Measurements from ENCODE around the gene E2F4.

E2F4 gene

DNA sequence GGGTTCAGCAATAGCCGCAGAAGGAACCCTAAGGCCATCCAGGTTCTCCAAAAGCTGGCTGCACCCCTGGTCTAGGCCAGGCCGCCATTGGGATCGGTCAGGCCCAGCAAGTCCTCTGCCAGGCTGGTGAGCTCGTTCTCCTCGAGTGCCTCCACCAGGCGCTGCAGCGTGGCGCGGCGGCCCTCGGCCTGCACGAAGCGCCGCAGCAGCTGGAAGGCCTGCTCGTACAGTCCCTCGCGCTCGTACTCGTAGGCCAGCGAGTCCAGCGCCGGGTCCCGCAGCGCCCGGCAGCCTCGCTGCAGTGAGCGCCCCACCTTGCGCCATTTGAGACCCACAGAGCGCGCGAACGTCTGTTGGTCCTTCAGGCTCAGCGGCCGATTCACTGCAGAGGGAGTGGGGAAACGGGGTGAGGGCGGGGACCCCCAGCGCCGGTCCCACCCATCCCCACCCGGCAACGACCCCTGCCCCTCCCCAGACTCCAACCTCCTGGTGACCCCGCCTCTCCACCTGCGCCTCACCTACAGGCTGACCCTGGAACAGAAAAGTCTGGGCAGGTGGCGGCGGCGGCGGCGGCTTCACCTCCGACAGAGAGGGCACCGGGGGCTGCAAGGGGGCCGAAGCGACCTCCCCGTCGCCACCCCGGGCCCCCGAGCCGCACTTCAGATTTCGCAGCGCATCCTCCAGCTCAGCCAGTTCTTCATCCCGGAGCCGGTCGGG, 37.2 kb upstream of the E2F4 start:
- no peak for DNase-seq (ENCODE audit: low read depth)
- TF ChIP-seq, protein P1, sequence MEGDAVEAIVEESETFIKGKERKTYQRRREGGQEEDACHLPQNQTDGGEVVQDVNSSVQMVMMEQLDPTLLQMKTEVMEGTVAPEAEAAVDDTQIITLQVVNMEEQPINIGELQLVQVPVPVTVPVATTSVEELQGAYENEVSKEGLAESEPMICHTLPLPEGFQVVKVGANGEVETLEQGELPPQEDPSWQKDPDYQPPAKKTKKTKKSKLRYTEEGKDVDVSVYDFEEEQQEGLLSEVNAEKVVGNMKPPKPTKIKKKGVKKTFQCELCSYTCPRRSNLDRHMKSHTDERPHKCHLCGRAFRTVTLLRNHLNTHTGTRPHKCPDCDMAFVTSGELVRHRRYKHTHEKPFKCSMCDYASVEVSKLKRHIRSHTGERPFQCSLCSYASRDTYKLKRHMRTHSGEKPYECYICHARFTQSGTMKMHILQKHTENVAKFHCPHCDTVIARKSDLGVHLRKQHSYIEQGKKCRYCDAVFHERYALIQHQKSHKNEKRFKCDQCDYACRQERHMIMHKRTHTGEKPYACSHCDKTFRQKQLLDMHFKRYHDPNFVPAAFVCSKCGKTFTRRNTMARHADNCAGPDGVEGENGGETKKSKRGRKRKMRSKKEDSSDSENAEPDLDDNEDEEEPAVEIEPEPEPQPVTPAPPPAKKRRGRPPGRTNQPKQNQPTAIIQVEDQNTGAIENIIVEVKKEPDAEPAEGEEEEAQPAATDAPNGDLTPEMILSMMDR (IDR thresholded peaks at IDR 0.05; ENCODE audit: control insufficient read depth, extremely low read depth, insufficient read depth), result no peak
- peak overlapping the region; percentile 32 for H3K4me3 ChIP-seq (ENCODE audit: low read depth, low read length)

DNA sequence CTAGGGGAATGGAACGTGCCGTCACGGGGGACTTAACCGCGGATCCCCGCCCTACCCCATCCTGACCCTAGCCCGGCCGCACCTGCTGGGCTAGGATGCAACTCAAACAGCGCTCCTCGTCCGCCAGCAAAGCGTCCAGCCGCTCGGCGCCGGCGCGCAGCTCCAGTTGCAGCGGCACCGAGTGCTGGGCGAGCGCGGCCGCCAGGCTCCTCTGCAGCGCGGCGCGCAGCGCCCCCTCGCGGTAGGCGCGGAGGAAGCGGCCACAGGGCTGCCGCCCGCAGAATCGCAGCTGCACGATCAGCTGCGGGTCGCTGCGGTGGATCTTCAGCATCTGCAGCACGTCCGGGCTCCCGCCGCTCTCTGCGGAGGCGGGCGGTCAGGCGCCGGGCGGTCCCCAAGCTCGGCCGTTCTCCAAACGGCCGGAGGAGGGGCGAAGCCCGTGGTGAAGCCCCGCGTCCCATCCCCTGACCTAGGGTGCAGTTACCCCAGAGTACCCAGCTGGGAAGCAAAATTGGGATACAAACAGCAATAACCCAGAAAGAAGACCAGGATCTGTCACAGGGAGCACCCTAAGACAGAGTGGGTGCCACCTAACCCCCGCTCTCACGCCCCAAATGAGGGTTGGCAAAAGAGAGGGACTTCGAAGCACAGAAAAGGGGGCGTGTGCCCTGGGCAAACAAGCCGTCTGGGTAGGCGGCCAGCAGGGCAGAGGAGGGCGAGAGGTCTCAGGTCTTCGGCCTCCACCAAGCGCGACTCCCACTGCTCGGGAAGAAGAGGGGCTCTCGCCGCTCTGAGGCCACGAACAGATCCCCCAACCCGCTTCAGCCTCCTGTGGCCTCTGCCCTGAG, 36.4 kb upstream of the E2F4 start:
- TF ChIP-seq, protein P1 (IDR thresholded peaks at IDR 0.05; ENCODE audit: control insufficient read depth, extremely low read depth, insufficient read depth), result peak; percentile 99
- DNase-seq (ENCODE audit: low read depth), result no peak
- peak overlapping the region; percentile 32 for H3K4me3 ChIP-seq (ENCODE audit: low read depth, low read length)

DNA sequence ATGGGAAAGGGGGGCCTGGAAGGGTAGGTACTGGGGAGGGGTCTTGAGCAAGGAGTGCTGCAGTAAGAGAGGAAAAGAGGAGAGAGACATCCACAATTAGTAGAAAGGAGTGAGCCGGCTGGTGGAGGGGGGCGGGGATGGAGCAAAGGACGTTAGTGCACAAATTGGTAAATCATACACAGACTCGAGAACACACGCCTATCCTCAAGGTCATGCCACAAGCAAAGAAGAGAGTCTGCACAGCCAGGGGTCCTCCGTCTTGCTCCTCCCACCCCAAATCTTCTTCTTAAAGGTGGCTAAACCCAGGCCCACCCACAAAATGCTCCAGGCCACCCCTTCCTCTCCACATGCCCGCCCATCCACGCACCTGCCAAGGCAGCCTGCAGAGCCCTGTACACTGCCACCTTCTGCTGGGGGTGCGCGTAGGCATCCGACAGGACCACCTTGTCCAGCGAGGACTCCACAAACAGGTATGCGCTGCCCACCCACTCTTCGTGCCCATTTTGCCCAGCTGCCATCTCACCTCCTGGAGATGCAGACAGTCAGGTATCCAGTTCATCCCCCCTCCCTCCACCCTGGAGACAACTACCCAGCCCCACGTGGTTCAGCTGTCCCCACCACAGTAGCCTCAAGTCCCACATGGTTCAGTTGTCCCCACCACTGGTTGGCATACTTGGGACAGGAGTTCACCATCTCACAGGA, 35.7 kb upstream of the E2F4 start:
- H3K4me3 ChIP-seq (ENCODE audit: low read depth, low read length), result no peak overlapping the region
- TF ChIP-seq, protein P1 (IDR thresholded peaks at IDR 0.05; ENCODE audit: control insufficient read depth, extremely low read depth, insufficient read depth), result no peak
- no peak for DNase-seq (ENCODE audit: low read depth)

DNA sequence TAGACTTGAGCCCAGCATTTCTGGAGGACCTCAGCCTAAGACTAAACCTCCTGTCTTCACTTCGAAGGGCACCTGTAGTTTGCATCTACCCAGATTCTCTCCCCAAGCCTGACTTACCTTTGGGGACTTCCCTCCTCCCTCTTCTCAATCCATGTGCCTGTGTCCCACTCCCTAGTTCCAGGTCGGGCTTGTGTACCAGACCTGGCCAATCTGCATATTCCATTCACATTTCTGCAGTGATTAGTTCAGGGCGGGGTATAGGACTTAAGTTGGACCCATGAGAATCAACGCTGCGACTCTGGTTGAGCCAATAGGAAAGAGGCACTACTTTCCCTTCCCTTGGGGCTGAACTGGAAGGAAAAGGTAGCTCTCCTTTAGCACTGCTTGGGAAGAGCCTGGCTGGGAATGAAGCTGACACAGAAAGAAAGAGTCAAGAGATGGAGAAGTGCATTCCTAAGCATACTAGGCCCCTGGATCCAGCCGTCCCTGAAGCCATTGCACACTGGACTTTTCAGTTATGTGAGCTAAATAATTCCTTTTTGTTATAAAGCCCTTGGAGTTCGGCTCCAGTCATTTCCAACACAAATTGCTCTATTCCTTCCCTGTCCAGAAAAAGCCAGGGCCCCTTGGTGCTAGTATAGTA, 34.7 kb upstream of the E2F4 start:
- DNase-seq (ENCODE audit: low read depth), result no peak
- H3K4me3 ChIP-seq (ENCODE audit: low read depth, low read length), result no peak overlapping the region
- TF ChIP-seq, protein P1 (IDR thresholded peaks at IDR 0.05; ENCODE audit: control insufficient read depth, extremely low read depth, insufficient read depth), result no peak

DNA sequence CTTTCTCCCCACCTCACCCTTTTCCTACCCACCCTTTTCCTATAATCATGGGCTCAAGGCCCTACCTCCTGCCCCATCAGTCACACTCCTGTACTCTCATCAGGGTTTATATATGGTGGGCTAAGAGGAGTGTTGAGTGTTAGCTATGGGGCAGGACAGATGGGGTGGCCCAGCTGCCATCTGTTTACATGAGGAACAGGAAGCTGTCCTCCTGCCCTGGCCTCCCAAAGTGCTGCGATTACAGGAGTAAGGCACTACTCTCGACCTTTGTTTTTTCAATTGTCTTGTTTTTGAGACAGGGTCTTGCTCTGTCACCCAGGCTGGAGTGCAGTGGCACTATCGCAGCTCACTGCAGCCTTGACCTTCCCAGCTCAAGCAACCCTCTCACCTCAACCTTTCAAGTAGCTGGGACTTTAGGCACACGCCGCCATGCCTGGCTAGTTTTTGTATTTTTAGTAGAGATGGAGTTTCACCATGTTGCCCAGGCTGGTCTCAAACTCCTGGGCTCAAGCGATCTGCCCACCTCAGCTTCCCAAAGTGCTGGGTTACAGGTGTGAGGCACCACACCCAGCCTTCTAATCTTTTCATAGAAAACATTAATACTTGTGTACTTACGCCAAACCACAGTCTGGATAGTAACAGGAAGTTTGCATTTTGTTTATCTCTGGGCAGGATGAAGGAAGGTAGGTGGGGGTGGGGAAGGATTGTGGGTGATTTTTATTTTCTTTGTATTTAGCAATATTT, 33.9 kb upstream of the E2F4 start:
- TF ChIP-seq, protein P1 (IDR thresholded peaks at IDR 0.05; ENCODE audit: control insufficient read depth, extremely low read depth, insufficient read depth), result no peak
- DNase-seq (ENCODE audit: low read depth), result no peak
- peak overlapping the region; percentile 92 for H3K4me3 ChIP-seq (ENCODE audit: low read depth, low read length)

All from LNCaP clone FGC (cell line).